WTC11 (cell line): Measurements from ENCODE around the gene BTBD2. TPM values are rescaled to one million over a fixed set of nuclear protein-coding genes. Genes with fewer than 3 reads are reported as not detected.

Source experiments
- ATAC-seq: fragments of 200-7000 bp; cut with Tn5 transposase; 2 replicates; pipeline ENCODE4 v1.10.0; 2021; ENCODE audit warnings: mild to moderate bottlenecking, moderate library complexity
- CTCF ChIA-PET: fragments of 300-600 bp; sonication (Branson Sonifier 250); formaldehyde crosslinking; loops from one replicate; lab custom pipeline; 2021; ENCODE audit warnings: antibody characterized with exemption; lab: Charles Lee
- POLR2A ChIA-PET: fragments of 350-600 bp; sonication (Branson Sonifier 250); formaldehyde crosslinking; loops from one replicate; lab custom pipeline; 2021; ENCODE audit warnings: antibody characterized with exemption; lab: Charles Lee
- DNase-seq: peaks from one replicate; pipeline ENCODE4 v3.0.0; 2021; ENCODE audit warnings: low spot score
- H3K27ac Mint-ChIP-seq: 2 replicates; pipeline ENCODE4 v1.8.0; 2021; ENCODE audit warnings: mixed read lengths
- H3K27me3 Mint-ChIP-seq: 2 replicates; pipeline ENCODE4 v1.8.0; 2021; ENCODE audit warnings: low read depth, mild to moderate bottlenecking, moderate library complexity, mixed read lengths
- H3K36me3 Mint-ChIP-seq: 2 replicates; pipeline ENCODE4 v1.8.0; 2021; ENCODE audit warnings: mixed read lengths
- H3K4me1 Mint-ChIP-seq: 2 replicates; pipeline ENCODE4 v1.8.0; 2022; ENCODE audit warnings: mixed read lengths
- H3K4me3 Mint-ChIP-seq: 2 replicates; pipeline ENCODE4 v1.8.0; 2021; ENCODE audit warnings: mild to moderate bottlenecking, moderate library complexity, mixed read lengths
- H3K9me3 Mint-ChIP-seq: 2 replicates; pipeline ENCODE4 v1.8.0; 2021; ENCODE audit warnings: mixed read lengths
- ARID4B ChIP-seq: sonication (generic); formaldehyde crosslinking; IDR thresholded peaks from 2 replicates; pipeline ENCODE4 v1.8.0; 2023; ENCODE audit warnings: missing genetic modification reagents, mild to moderate bottlenecking, borderline replicate concordance
- E2F4 ChIP-seq: sonication (generic); formaldehyde crosslinking; IDR thresholded peaks from 2 replicates; pipeline ENCODE4 v1.8.1; 2022; ENCODE audit warnings: low read depth, mild to moderate bottlenecking, moderate library complexity, missing genetic modification reagents, borderline replicate concordance
- ELF4 ChIP-seq: sonication (generic); formaldehyde crosslinking; IDR thresholded peaks from 2 replicates; pipeline ENCODE4 v1.8.1; 2022; ENCODE audit warnings: low read depth, mild to moderate bottlenecking, moderate library complexity, missing genetic modification reagents
- FOXK1 ChIP-seq: sonication (generic); formaldehyde crosslinking; IDR thresholded peaks from 2 replicates; pipeline ENCODE4 v1.8.0; 2022; ENCODE audit warnings: mild to moderate bottlenecking, moderate library complexity, missing genetic modification reagents
- GABPB1 ChIP-seq: sonication (generic); formaldehyde crosslinking; IDR thresholded peaks from 2 replicates; pipeline ENCODE4 v1.8.1; 2023; ENCODE audit warnings: mild to moderate bottlenecking, missing genetic modification reagents
- HMGA2 ChIP-seq: fragments of 250-450 bp; sonication (Bioruptor Pico); IDR thresholded peaks from 2 replicates; pipeline ENCODE4 v1.4.0; 2021; ENCODE audit warnings: mild to moderate bottlenecking, moderate library complexity
- IRF1 ChIP-seq: sonication (generic); formaldehyde crosslinking; IDR thresholded peaks from 2 replicates; pipeline ENCODE4 v1.8.0; 2023; ENCODE audit warnings: missing genetic modification reagents
- MYBL2 ChIP-seq: sonication (generic); formaldehyde crosslinking; IDR thresholded peaks from 2 replicates; pipeline ENCODE4 v1.8.1; 2023; ENCODE audit warnings: mild to moderate bottlenecking, moderate library complexity, missing genetic modification reagents
- NR2C2 ChIP-seq: sonication (generic); formaldehyde crosslinking; IDR thresholded peaks from 2 replicates; pipeline ENCODE4 v1.8.0; 2022; ENCODE audit warnings: mild to moderate bottlenecking, missing genetic modification reagents
- RELA ChIP-seq: sonication (generic); formaldehyde crosslinking; IDR thresholded peaks from 2 replicates; pipeline ENCODE4 v1.8.1; 2022; ENCODE audit warnings: missing genetic modification reagents, mild to moderate bottlenecking, borderline replicate concordance
- SOX15 ChIP-seq: fragments of 250-450 bp; sonication (Bioruptor Pico); IDR thresholded peaks from 2 replicates; pipeline ENCODE4 v1.9.0; 2021; ENCODE audit warnings: mild to moderate bottlenecking
- TEAD4 ChIP-seq: sonication (generic); formaldehyde crosslinking; IDR thresholded peaks from 2 replicates; pipeline ENCODE4 v1.8.0; 2022; ENCODE audit warnings: mild to moderate bottlenecking, missing genetic modification reagents
- ZBTB21 ChIP-seq: sonication (generic); formaldehyde crosslinking; IDR thresholded peaks from 2 replicates; pipeline ENCODE4 v1.8.1; 2023; ENCODE audit warnings: mild to moderate bottlenecking, missing genetic modification reagents, borderline replicate concordance
- ZNF219 ChIP-seq: sonication (generic); formaldehyde crosslinking; IDR thresholded peaks from 2 replicates; pipeline ENCODE4 v1.8.0; 2023; ENCODE audit warnings: missing genetic modification reagents, mild to moderate bottlenecking, borderline replicate concordance
- ZNF423 ChIP-seq: fragments of 250-450 bp; sonication (Bioruptor Pico); IDR thresholded peaks from 2 replicates; pipeline ENCODE4 v2.1.2; 2022; ENCODE audit warnings: mild to moderate bottlenecking, moderate library complexity
- ZNF425 ChIP-seq: fragments of 250-450 bp; sonication (Bioruptor Pico); conservative IDR thresholded peaks from 2 replicates; pipeline ENCODE4 v1.9.0; 2021; ENCODE audit warnings: mild to moderate bottlenecking
- ZNF512 ChIP-seq: sonication (generic); formaldehyde crosslinking; IDR thresholded peaks from 2 replicates; pipeline ENCODE4 v1.8.1; 2022; ENCODE audit warnings: missing genetic modification reagents, borderline replicate concordance
- total RNA-seq: library from RNA; stranded (reverse); gene quantifications from 3 replicates; pipeline ENCODE4 v1.2.3, GENCODE V29; 2021
- TF ChIP-seq, protein P1 (sequence below): sonication (generic); formaldehyde crosslinking; conservative IDR thresholded peaks from 2 replicates; pipeline ENCODE4 v1.8.1; 2023; ENCODE audit warnings: mild to moderate bottlenecking, low read depth, missing genetic modification reagents, moderate library complexity
- TF ChIP-seq, protein P2 (sequence below): sonication (generic); formaldehyde crosslinking; IDR thresholded peaks from 2 replicates; pipeline ENCODE4 v1.8.1; 2022; ENCODE audit warnings: mild to moderate bottlenecking, missing genetic modification reagents, moderate library complexity, borderline replicate concordance

Gene BTBD2
- total RNA-seq, 1 experiment from 2014 or later = 106 TPM

DNA sequence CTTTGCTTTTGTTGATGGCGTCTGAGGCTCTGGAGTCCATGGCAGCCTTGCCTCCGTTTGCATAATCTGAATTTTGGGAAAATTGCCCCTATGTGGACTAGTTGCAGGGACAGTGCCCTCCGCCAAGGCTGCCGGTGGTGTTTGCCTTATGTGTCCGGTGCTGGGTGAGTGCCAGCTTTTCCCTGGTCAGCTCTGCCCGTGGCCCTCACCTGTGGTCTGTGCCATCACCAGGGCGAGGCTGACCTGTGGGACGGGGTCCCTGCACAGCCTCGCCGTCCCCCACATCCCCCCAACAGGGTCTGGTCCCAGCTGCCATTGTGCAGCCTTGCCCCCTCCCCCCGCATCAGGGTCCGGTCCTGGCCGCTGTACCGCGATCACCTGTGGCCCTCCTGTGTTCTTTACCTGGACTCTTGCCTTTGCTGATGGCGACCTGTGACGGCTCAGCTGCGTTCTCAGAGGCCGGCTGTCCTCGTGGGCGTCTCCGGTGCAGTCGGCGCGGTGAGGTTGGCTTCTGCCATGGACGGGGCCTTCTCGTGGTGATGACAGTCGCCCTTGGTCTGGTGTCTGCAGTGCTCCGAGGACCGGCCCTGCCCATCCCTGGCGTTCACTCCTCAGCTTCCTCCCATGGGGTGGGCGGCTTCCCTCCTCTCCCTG is 61.9 kb downstream of the BTBD2 start:
- Mint-ChIP-seq H3K27me3 (no peaks in the 10 kb centered on the region), H3K4me1 (peaks cover 4% of the 10 kb centered on the region; the same call in 1 of the 2 replicates), H3K9me3 (no peaks in the 10 kb centered on the region), H3K4me3 (no peak overlapping the region), H3K36me3 (peaks cover 3% of the 10 kb centered on the region; the same call in 1 of the 2 replicates), H3K27ac (no peak overlapping the region)
- TF ChIP-seq RELA (CRISPR knock-in tag) (no peak), ELF4 (CRISPR knock-in tag) (no peak), MYBL2 (CRISPR knock-in tag) (no peak), TEAD4 (no peak)
- TF ChIP-seq, protein P1, sequence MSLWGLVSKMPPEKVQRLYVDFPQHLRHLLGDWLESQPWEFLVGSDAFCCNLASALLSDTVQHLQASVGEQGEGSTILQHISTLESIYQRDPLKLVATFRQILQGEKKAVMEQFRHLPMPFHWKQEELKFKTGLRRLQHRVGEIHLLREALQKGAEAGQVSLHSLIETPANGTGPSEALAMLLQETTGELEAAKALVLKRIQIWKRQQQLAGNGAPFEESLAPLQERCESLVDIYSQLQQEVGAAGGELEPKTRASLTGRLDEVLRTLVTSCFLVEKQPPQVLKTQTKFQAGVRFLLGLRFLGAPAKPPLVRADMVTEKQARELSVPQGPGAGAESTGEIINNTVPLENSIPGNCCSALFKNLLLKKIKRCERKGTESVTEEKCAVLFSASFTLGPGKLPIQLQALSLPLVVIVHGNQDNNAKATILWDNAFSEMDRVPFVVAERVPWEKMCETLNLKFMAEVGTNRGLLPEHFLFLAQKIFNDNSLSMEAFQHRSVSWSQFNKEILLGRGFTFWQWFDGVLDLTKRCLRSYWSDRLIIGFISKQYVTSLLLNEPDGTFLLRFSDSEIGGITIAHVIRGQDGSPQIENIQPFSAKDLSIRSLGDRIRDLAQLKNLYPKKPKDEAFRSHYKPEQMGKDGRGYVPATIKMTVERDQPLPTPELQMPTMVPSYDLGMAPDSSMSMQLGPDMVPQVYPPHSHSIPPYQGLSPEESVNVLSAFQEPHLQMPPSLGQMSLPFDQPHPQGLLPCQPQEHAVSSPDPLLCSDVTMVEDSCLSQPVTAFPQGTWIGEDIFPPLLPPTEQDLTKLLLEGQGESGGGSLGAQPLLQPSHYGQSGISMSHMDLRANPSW (CRISPR knock-in tag) = no peak
- ATAC-seq = no peak
- ChIA-PET POLR2A (no interaction called here), CTCF (interaction anchor here (0.7 to 1.5 kb wide), 4 partner anchors 8 to 362 kb away, joined by 3 to 4 read pairs (median 3); no protein-coding TSS in a partner anchor)
- DNase-seq = no peak

GRCh38 chr19:1953037-1953436 is 62.5 kb downstream of the BTBD2 start:
- ATAC-seq (no peak), DNase-seq (no peak)
- H3K36me3 Mint-ChIP-seq = peaks cover 3% of the 10 kb centered on the region; the same call in 1 of the 2 replicates
- no peak overlapping the region for H3K4me3 Mint-ChIP-seq
- ChIA-PET CTCF (interaction anchor here (0.6 to 1.5 kb wide), 3 partner anchors 23 to 363 kb away, joined by 3 read pairs; no protein-coding TSS in a partner anchor), POLR2A (no interaction called here)
- no peak overlapping the region for H3K27ac Mint-ChIP-seq
- H3K4me1 Mint-ChIP-seq = peaks cover 4% of the 10 kb centered on the region; the same call in 1 of the 2 replicates
- H3K27me3 Mint-ChIP-seq = no peaks in the 10 kb centered on the region
- no peaks in the 10 kb centered on the region for H3K9me3 Mint-ChIP-seq
- TF ChIP-seq E2F4 (CRISPR knock-in tag) (no peak), HMGA2 (no peak), ZBTB21 (no peak), GABPB1 (CRISPR knock-in tag) (no peak), ARID4B (CRISPR knock-in tag) (no peak), ZNF512 (CRISPR knock-in tag) (no peak), IRF1 (CRISPR knock-in tag) (no peak), ZNF425 (no peak), ZNF219 (CRISPR knock-in tag) (no peak), FOXK1 (CRISPR knock-in tag) (no peak), ZNF423 (no peak), NR2C2 (CRISPR knock-in tag) (no peak), SOX15 (no peak), ELF4 (CRISPR knock-in tag) (no peak)
- TF ChIP-seq, protein P2, sequence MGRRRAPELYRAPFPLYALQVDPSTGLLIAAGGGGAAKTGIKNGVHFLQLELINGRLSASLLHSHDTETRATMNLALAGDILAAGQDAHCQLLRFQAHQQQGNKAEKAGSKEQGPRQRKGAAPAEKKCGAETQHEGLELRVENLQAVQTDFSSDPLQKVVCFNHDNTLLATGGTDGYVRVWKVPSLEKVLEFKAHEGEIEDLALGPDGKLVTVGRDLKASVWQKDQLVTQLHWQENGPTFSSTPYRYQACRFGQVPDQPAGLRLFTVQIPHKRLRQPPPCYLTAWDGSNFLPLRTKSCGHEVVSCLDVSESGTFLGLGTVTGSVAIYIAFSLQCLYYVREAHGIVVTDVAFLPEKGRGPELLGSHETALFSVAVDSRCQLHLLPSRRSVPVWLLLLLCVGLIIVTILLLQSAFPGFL = no peak
